Fibroblast of mammary gland (primary cell): ENCODE measurements around the gene NRXN3.

Experiments
- DNase-seq: peaks from one replicate; pipeline ENCODE4 v3.0.0-alpha.2; 2010; ENCODE audit warnings: low read depth
- H3K4me3 ChIP-seq: 2 replicates; pipeline ENCODE4 v1.5.1; 2011; ENCODE audit warnings: low read depth, mild to moderate bottlenecking, low read length, moderate library complexity; ENCODE audit not compliant: control insufficient read depth
- TF ChIP-seq, protein P1 (sequence below): conservative IDR thresholded peaks from 2 replicates; pipeline ENCODE4 v1.5.1; 2011; ENCODE audit warnings: low read depth, low read length, inconsistent platforms; ENCODE audit not compliant: control insufficient read depth, insufficient read depth

The NRXN3 gene

DNA sequence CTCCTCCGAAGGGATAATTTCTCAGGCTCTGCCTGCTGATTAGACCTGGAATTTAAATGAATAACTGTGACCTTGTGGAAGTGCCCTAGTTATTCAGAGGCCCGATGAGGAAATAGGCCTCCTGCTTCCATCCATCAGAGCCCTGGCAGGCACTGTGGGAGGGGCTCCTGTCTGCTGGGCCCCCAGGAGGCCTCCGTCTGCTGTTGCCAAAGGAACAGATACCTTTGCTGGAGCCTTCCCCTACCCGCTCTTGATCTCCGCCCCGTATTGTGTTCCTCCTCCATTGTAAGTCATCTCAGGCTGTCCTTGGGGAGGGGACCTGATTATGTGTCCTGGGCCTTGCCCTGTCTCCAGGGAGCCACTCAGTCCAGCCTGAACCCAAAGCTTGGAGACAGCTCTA, 112.3 kb downstream of the NRXN3 start:
- DNase-seq: no peak
- H3K4me3 ChIP-seq: no peak overlapping the region
- TF ChIP-seq, protein P1, sequence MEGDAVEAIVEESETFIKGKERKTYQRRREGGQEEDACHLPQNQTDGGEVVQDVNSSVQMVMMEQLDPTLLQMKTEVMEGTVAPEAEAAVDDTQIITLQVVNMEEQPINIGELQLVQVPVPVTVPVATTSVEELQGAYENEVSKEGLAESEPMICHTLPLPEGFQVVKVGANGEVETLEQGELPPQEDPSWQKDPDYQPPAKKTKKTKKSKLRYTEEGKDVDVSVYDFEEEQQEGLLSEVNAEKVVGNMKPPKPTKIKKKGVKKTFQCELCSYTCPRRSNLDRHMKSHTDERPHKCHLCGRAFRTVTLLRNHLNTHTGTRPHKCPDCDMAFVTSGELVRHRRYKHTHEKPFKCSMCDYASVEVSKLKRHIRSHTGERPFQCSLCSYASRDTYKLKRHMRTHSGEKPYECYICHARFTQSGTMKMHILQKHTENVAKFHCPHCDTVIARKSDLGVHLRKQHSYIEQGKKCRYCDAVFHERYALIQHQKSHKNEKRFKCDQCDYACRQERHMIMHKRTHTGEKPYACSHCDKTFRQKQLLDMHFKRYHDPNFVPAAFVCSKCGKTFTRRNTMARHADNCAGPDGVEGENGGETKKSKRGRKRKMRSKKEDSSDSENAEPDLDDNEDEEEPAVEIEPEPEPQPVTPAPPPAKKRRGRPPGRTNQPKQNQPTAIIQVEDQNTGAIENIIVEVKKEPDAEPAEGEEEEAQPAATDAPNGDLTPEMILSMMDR: no peak

DNA sequence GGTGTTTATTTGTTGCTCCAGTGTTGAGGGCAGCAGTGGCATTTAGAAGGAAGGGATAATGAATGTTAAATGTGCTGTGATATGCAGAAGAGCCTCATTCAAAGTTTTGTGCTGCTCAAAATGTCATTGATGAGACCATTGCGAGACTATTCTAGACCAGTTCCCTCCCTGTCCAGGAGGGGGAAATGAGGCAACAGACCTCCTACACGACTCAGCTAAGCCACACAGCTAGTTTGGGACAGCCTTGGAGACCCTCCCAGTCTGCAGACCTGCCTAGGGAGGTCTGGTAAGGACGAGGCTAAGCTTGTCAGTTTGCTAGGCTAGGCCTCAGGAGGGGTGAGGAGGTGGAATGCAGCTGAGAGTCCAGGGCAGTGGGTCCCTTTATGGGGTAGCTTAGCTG, 116.0 kb downstream of the NRXN3 start:
- no peak overlapping the region for H3K4me3 ChIP-seq
- DNase-seq: no peak
- TF ChIP-seq, protein P1: no peak

DNA sequence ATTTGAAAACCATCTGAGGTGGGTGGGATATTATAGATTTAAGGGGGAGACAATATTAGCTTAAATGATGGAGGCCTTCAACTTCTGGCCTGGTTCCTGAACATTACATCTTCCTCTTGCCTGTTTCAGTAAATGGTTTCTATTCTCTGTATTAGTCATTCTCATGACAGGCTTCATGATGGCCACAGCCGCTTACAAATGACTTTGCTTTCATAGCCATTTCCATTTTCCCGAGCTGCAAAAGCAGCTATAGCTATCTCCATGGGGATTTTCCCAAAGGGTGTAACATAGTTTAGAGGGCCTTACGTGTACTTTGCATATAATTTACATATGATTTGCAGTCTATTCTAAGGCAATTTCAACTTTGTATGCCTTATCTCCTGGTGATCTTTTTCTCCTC, 121.8 kb downstream of the NRXN3 start:
- no peak overlapping the region for H3K4me3 ChIP-seq
- DNase-seq: no peak
- TF ChIP-seq, protein P1: no peak

DNA sequence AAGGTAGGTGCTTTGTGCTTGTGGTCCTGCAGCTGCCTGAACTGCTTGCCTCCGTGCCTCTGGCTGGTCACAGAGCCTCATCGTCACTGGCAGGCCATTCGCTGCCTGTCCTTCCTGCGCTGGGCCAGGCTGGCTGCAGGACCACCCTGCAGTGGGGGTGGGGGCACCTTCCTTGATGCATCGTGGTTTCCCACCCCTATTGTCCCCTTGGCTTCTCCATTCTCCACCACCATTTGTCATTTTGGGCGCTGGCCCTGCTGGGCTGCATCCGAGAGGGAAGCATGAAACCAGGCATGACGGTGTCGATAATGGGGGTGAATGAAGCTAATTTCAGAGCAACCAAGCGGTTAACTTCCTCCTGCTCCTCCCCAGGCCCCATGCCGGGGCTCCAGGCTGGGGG, 127.7 kb downstream of the NRXN3 start:
- no peak overlapping the region for H3K4me3 ChIP-seq
- TF ChIP-seq, protein P1: no peak
- DNase-seq: no peak

DNA sequence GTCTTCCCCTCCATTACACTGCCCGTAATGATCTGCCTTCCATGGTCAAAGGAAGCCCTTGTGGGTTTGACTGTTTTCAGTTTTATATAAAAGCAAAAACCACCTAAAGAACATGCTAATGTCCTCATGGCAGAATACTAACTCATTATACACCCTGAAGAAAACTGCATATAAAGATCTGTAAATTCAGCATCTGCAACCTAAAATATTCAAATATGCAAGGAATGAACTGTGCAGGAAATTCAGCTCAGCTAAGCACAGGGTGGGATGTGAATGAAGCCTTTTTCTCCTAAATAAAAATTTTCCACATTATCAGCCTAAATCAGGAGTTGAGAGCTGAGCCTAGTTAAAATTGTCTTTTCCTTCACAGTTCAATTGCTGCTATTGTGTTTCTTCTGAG, 128.1 kb downstream of the NRXN3 start:
- no peak for DNase-seq
- H3K4me3 ChIP-seq: no peak overlapping the region
- TF ChIP-seq, protein P1: no peak

DNA sequence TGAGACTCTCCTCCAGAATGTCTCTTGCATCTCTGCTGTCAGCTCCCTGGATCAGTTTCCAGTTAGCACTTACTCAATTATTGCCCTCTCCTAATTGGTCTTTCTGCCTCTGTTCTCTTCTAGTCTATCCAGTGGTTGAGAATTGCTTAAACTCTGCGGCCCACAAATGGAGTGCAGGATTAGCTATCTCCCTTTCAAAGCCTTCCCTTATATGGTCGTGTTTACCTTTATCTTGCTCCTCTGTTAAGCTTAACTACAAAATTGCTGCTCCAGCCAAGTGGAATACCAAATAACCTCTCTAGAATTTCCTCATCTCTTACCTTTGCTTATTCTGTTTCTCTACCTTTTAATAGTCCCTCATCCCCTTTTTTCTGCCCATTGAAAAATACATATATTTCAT, 132.7 kb downstream of the NRXN3 start:
- TF ChIP-seq, protein P1: no peak
- no peak for DNase-seq
- H3K4me3 ChIP-seq: no peak overlapping the region

DNA sequence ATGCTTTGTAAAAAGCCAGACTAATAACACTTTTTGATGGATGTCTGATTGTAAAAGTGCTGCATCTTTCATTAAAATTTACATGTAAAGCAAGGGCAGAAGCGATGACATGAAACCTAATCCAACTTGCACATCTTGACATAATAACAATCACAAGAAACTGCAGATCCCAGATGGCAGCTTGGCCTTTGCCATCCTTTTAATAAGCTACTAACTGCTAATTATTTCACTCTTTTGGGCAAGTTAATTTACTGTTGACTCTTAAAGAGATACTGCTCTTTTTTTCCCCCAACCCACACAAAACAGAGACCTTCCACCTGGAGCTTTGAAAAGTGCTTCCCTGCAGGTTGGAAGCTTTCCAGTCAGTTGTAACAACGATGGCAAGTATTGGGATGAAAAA, 137.5 kb downstream of the NRXN3 start:
- H3K4me3 ChIP-seq: no peak overlapping the region
- TF ChIP-seq, protein P1: no peak
- no peak for DNase-seq
